GM12873 (cell line): Measurements from ENCODE around the gene MTA1.
A peak's percentile ranks its signal among the peaks of the same experiment; 100 is the strongest.

Experiments used
- TF ChIP-seq, protein P1 (sequence below): IDR thresholded peaks from 2 replicates; pipeline ENCODE4 v1.5.1; 2012; ENCODE audit warnings: low read depth, mild to moderate bottlenecking, moderate library complexity, low read length, control low read depth; ENCODE audit not compliant: insufficient read depth; ENCODE audit errors: missing control alignments

Gene MTA1

GRCh38 chr14:105487449-105487985, 67.9 kb downstream of the MTA1 start:
- TF ChIP-seq, protein P1, sequence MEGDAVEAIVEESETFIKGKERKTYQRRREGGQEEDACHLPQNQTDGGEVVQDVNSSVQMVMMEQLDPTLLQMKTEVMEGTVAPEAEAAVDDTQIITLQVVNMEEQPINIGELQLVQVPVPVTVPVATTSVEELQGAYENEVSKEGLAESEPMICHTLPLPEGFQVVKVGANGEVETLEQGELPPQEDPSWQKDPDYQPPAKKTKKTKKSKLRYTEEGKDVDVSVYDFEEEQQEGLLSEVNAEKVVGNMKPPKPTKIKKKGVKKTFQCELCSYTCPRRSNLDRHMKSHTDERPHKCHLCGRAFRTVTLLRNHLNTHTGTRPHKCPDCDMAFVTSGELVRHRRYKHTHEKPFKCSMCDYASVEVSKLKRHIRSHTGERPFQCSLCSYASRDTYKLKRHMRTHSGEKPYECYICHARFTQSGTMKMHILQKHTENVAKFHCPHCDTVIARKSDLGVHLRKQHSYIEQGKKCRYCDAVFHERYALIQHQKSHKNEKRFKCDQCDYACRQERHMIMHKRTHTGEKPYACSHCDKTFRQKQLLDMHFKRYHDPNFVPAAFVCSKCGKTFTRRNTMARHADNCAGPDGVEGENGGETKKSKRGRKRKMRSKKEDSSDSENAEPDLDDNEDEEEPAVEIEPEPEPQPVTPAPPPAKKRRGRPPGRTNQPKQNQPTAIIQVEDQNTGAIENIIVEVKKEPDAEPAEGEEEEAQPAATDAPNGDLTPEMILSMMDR = no peak

GRCh38 chr14:105487986-105488777, 68.6 kb downstream of the MTA1 start:
- TF ChIP-seq, protein P1 = peak; percentile 3

DNA sequence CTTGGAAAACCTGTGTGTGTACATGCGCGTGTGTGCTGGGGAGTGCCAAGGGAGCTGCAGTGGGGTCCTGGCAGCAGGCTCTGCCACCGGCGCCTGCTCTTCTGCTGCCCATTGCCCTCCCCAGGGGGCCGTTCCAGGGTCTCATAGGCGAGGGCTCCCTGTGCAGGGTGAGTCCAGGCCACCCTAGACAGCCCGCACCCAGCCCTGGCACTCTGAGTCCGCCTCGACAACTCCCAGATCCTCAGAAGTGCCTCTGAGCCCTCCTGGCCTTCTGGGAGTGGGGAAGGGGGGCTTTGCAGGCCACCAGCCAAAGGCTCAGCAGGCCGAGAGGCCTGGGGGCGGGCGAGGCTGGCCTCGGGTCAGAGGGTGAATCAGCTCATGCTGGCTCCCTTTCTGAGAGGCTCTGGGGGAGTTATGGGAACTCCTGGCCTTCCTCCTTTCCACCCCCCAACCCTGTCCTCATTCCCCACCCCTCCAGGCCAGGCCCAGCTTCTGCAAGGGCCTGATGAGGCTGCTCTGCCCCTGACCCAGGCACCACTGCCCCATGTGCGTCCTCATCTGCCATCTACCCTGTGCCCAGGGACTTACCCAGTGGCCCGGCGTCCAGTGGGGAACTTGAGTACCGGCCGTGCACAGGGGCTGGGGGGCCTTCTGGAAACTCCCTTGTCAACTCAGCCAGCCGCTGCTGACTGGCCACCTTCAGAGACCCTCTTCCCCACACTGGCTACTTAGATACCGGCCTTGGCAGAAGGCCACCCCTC, 69.3 kb downstream of the MTA1 start:
- TF ChIP-seq, protein P1 = no peak

- TF ChIP-seq, protein P1 = peak; percentile 80
These were observed 70.1 kb downstream of the MTA1 start for GRCh38 chr14:105489542-105490266.

- TF ChIP-seq, protein P1 = no peak
These were observed 70.6 kb downstream of the MTA1 start for GRCh38 chr14:105490267-105490571.

DNA sequence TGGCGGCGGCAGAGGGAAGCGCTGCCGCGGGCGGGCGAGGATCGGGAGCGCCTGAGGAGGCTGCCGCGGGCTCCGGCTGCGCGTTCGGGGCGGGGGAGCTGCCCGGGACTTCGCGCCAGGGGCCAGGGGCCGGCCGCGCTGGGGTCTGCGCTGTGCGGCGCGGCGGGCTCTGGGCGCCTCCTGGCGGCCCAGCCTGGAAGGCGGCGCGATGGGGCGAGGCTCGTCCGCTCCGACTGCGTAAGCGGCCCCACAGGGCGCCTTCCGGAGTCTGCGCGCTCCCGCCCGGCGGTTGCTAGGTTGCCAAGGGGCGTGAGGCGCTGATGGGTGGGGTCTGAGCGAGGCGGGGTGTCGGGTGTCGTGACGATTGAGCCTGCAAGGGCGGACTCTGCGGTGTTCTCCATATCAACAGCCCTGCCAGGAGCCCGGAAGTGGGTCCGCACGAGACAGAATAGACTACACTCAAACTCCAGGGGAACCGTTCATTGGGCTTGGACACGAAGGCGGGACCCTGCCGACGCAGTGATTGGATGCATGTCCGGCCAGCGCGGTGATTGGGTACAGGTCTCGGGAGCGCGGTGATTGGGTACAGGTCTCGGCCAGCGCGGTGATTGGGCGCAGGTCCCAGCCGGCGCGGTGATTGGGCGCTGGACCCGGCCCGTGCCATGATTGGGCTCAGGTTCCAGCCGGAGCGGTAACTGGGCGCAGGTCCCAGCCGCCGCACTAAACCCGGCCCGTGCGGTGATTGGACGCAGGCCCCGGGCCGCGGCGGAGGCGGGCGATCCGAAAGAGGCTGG, 71.1 kb downstream of the MTA1 start, which contains the start of gene TEDC1:
TEDC1 (plus strand) TSS at position 675 of the 794 bp plus-strand sequence. CDS start 130 bp downstream, outside the sequence.
- TF ChIP-seq, protein P1 = peak; percentile 76
